HEK293T (cell line): Measurements from ENCODE around the gene LAMA5.

Experiments
- ARNT ChIP-seq: fragments of 450-650 bp; IDR thresholded peaks from 2 replicates; pipeline ENCODE4 v1.6.1; 2017; ENCODE audit warnings: mild to moderate bottlenecking
- BHLHE40 ChIP-seq: fragments of 450-650 bp; IDR thresholded peaks from 2 replicates; pipeline ENCODE4 v1.6.1; 2016; ENCODE audit warnings: mild to moderate bottlenecking, moderate library complexity, borderline replicate concordance
- CTBP1 ChIP-seq: fragments of 450-650 bp; IDR thresholded peaks from 2 replicates; pipeline ENCODE4 v1.6.1; 2016; ENCODE audit warnings: borderline replicate concordance
- ELF4 ChIP-seq: fragments of 450-650 bp; IDR thresholded peaks from 2 replicates; pipeline ENCODE4 v1.6.1; 2017; ENCODE audit warnings: antibody characterized with exemption
- FOXA1 ChIP-seq: fragments of 450-650 bp; IDR thresholded peaks from 2 replicates; pipeline ENCODE4 v1.6.1; 2016; ENCODE audit warnings: mild to moderate bottlenecking
- FOXK2 ChIP-seq: fragments of 450-650 bp; IDR thresholded peaks from 2 replicates; pipeline ENCODE4 v1.6.1; 2016; ENCODE audit warnings: mild to moderate bottlenecking
- HDGF ChIP-seq: fragments of 450-650 bp; IDR thresholded peaks from 2 replicates; pipeline ENCODE4 v1.6.1; 2017; ENCODE audit warnings: antibody characterized with exemption, borderline replicate concordance
- LEF1 ChIP-seq: fragments of 450-650 bp; IDR thresholded peaks from 2 replicates; pipeline ENCODE4 v1.6.1; 2017; ENCODE audit warnings: mild to moderate bottlenecking, borderline replicate concordance
- NFRKB ChIP-seq: fragments of 450-650 bp; IDR thresholded peaks from 2 replicates; pipeline ENCODE4 v1.6.1; 2016; ENCODE audit warnings: mild to moderate bottlenecking, moderate library complexity
- SP1 ChIP-seq: fragments of 450-650 bp; IDR thresholded peaks from 2 replicates; pipeline ENCODE4 v1.6.1; 2017
- SUZ12 ChIP-seq: fragments of 450-650 bp; IDR thresholded peaks from 2 replicates; pipeline ENCODE4 v1.6.1; 2016; ENCODE audit warnings: mild to moderate bottlenecking
- TARDBP ChIP-seq: fragments of 450-650 bp; IDR thresholded peaks from 2 replicates; pipeline ENCODE4 v1.6.1; 2016
- ZNF384 ChIP-seq: fragments of 450-650 bp; IDR thresholded peaks from 2 replicates; pipeline ENCODE4 v1.6.1; 2016

DNA sequence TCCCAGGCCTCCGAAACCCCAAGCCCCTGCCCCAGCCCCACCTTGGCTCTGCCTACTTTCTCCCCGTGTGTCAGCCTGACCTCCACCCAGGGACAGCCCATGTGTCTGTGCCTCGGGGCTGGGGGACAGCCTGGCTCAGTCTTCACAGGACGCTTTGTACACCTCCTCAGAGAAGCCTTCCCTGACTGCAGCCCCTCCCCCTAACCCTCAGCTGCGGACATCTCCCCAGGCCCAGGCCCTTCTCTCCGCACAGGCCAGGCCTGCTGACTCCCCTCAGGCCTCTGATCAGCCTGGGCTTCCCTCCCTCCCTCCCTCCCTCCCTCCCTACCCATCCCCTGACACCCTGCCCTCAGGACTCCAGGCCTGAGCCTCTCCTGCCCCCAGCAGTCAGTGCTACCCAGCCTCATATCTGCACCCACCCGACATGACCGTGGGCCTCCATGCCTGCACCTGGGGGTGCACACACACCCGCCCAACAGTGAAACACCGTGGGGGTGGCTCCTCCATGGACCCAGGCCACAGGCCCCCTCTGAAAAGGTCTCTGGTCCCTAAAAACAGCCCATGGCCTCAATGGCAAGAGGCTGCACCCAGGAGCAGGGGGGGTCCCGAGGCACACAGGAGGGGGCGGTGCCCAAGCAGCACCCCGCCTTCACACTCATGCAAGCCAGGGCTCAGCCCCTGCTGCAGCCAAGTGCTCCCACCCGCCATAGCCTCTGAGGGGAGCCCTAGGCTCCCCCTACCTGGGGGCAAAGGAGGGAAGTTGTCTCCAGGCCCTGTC lies 12.9 kb downstream of the LAMA5 start:
- TF ChIP-seq ELF4 (no peak), TARDBP (no peak), HDGF (no peak), SUZ12 (no peak), ZNF384 (no peak), SP1 (no peak), ARNT (no peak), FOXK2 (no peak), BHLHE40 (no peak), LEF1 (no peak), FOXA1 (no peak), NFRKB (no peak), CTBP1 (no peak)
